GM12878 (cell line): ENCODE results near the gene GALNT9. TPM values are rescaled to one million over a fixed set of nuclear protein-coding genes. Genes with fewer than 3 reads are reported as not detected.

Experiments used
- ATAC-seq: fragments of 200-7000 bp; cut with Tn5 transposase; 3 replicates; pipeline ENCODE4 v1.9.1; 2020; ENCODE audit warnings: mild to moderate bottlenecking, moderate library complexity
- BruUV-seq: library from RNA; stranded (reverse); fragments of 400-500 nt; replicated peaks from 2 replicates; lab custom pipeline; 2021; lab: Mats Ljungman, UMichigan
- CTCF ChIA-PET: fragments of 300-600 bp; sonication (Branson Sonifier 250); formaldehyde crosslinking; extraction: SDS; loops from one replicate; lab custom pipeline; 2021; ENCODE audit warnings: inconsistent platforms; lab: Yijun Ruan, JAX
- POLR2A ChIA-PET: fragments of 350-600 bp; formaldehyde crosslinking; extraction: SDS; loops from one replicate; lab custom pipeline; 2021; ENCODE audit warnings: inconsistent platforms; lab: Charles Lee
- RAD21 ChIA-PET: fragments of 300-600 bp; sonication (Branson Sonifier 250); formaldehyde crosslinking; loops from one replicate; lab custom pipeline; 2023; ENCODE audit warnings: antibody characterized with exemption; ENCODE audit not compliant: unreplicated experiment; lab: Charles Lee
- SMC1A ChIA-PET: fragments of 300-600 bp; sonication (Branson Sonifier 250); formaldehyde crosslinking; loops from one replicate; lab custom pipeline; 2023; ENCODE audit not compliant: unreplicated experiment, uncharacterized antibody; lab: Charles Lee
- DNase-seq: peaks from one replicate; pipeline ENCODE4 v3.0.0-alpha.2; 2011; ENCODE audit warnings: low read depth, low spot score
- FAIRE-seq: peaks from 3 replicates; lab custom pipeline; 2011; peaks lifted over from hg19 to GRCh38; lab: Jason Lieb, UNC
- H2AFZ ChIP-seq: 2 replicates; pipeline ENCODE4 v1.6.0; 2011; ENCODE audit warnings: low read depth, low read length, control low read depth; ENCODE audit not compliant: control insufficient read depth
- H3K27ac ChIP-seq: 2 replicates; pipeline ENCODE4 v1.5.1; 2011; ENCODE audit warnings: control low read depth; ENCODE audit not compliant: control insufficient read depth, insufficient read depth
- H3K27me3 ChIP-seq, 2 experiments: replicated peaks in 1 of 2; 2 replicates each; pipeline versions ENCODE4 v1.6.0 to v1.6.1; 2011; ENCODE audit warnings: low read length in 1 of 2; ENCODE audit not compliant: control insufficient read depth in 2 of 2, insufficient read depth in 2 of 2
- H3K36me3 ChIP-seq, 2 experiments: 2 replicates each; pipeline ENCODE4 v1.5.1; 2011; ENCODE audit warnings: low read length in 1 of 2; ENCODE audit not compliant: control insufficient read depth in 2 of 2, insufficient read depth in 2 of 2
- H3K4me1 ChIP-seq: 2 replicates; pipeline ENCODE4 v1.6.1; 2011; ENCODE audit warnings: mild to moderate bottlenecking, low read length, moderate library complexity, mixed read lengths; ENCODE audit not compliant: control insufficient read depth, insufficient read depth
- H3K4me2 ChIP-seq: 2 replicates; pipeline ENCODE4 v1.6.0; 2011; ENCODE audit warnings: control low read depth; ENCODE audit not compliant: control insufficient read depth, insufficient read depth
- H3K4me3 ChIP-seq: fragments of 200-600 bp; sonication (generic); 2 replicates; pipeline ENCODE4 v1.5.1; 2016
- H3K79me2 ChIP-seq: 2 replicates; pipeline ENCODE4 v1.6.0; 2011; ENCODE audit warnings: low read length; ENCODE audit not compliant: control insufficient read depth, insufficient read depth
- H3K9ac ChIP-seq: 2 replicates; pipeline ENCODE4 v1.8.0; 2011; ENCODE audit warnings: low read length, control low read depth, mixed read lengths; ENCODE audit not compliant: control insufficient read depth, insufficient read depth
- H3K9me3 ChIP-seq: replicated peaks from 3 replicates; pipeline ENCODE4 v1.5.1; 2011; ENCODE audit warnings: mild to moderate bottlenecking, low read length; ENCODE audit not compliant: control insufficient read depth, insufficient read depth
- H4K20me1 ChIP-seq: 2 replicates; pipeline ENCODE4 v1.6.0; 2011; ENCODE audit not compliant: control insufficient read depth, insufficient read depth
- CREB1 ChIP-seq: IDR thresholded peaks from 2 replicates; pipeline ENCODE4 v1.6.1; 2012; ENCODE audit warnings: low read depth, mild to moderate bottlenecking, inconsistent platforms
- HDAC6 ChIP-seq: fragments of 200-600 bp; sonication (generic); IDR thresholded peaks from one replicate; pipeline ENCODE4 v1.8.0; 2017; ENCODE audit warnings: antibody characterized with exemption; ENCODE audit not compliant: unreplicated experiment
- KDM1A ChIP-seq: fragments of 200-600 bp; sonication (generic); IDR thresholded peaks from 2 replicates; pipeline ENCODE4 v1.6.1; 2016; ENCODE audit warnings: borderline replicate concordance
- POLR2AphosphoS2 ChIP-seq: IDR thresholded peaks from 2 replicates; pipeline ENCODE4 v1.6.1; 2011; ENCODE audit warnings: low read depth, mild to moderate bottlenecking, low read length, improper control_type of control experiment, moderate library complexity
- POLR2AphosphoS5 ChIP-seq: IDR thresholded peaks from 2 replicates; pipeline ENCODE4 v1.6.1; 2011; ENCODE audit warnings: mild to moderate bottlenecking, low read length, inconsistent platforms
- RAD51 ChIP-seq: fragments of 450-650 bp; IDR thresholded peaks from 2 replicates; pipeline ENCODE4 v1.6.1; 2016; ENCODE audit warnings: moderate library complexity, mild to moderate bottlenecking, inconsistent platforms
- RFX5 ChIP-seq: IDR thresholded peaks from 2 replicates; pipeline ENCODE4 v1.6.1; 2011; ENCODE audit warnings: low read depth, low read length, improper control_type of control experiment
- YY1 ChIP-seq: IDR thresholded peaks from 2 replicates; pipeline ENCODE4 v1.6.1; 2011; ENCODE audit warnings: low read depth, mild to moderate bottlenecking, low read length
- WGBS: methylation state at CpG from one replicate; pipeline ENCODE4 v1.1.6; 2016; ENCODE audit warnings: low lambda C conversion rate; ENCODE audit not compliant: insufficient replicate concordance, insufficient coverage; ENCODE audit errors: missing lambda C conversion rate; 5-methylcytosine and 5-hydroxymethylcytosine counted together
- in situ Hi-C: fragments of 300-500 bp; cut with MboI; formaldehyde crosslinking; loops from 9 replicates; pipeline ENCODE4 v1.14.3; 2018; ENCODE audit warnings: mixed read lengths
- intact Hi-C: fragments of 100-400 bp; cut with micrococcal nuclease; formaldehyde crosslinking; loops from one replicate; pipeline ENCODE4 v1.14.2; 2022; ENCODE audit not compliant: unreplicated experiment
- polyA plus RNA-seq, 11 experiments: library from polyadenylated mRNA; depleted of rRNA in 4 of 11; unstranded in 6 of 11; stranded (reverse) in 5 of 11; fragments of >200 nt; fragmentation: Nextera tagmentation in 4 of 11; fragmentation: Illumina TruSeq in 1 of 11; extraction: Ambion mirVana in 4 of 11; extraction: Trizol in 1 of 11; gene quantifications; 1 replicate in 1 of 11; 2 replicates in 10 of 11; pipeline versions ENCODE4 v1.2.1 to v1.2.3, GENCODE V29; 2011 to 2016; ENCODE audit warnings: inconsistent platforms in 2 of 11, missing spikeins in 2 of 11, low read depth in 1 of 11
- total RNA-seq, 4 experiments: library from RNA; depleted of rRNA in 3 of 4; stranded (reverse); fragments of >200 nt in 3 of 4; fragmentation: Illumina TruSeq in 1 of 4; extraction: Trizol in 1 of 4; gene quantifications; 2 replicates each; pipeline versions ENCODE4 v1.2.1 to v1.2.3, GENCODE V29; 2013 to 2021
- TF ChIP-seq, protein P1 (sequence below): fragments of 450-650 bp; IDR thresholded peaks from 2 replicates; pipeline ENCODE4 v1.6.1; 2017; ENCODE audit warnings: mild to moderate bottlenecking, moderate library complexity
- TF ChIP-seq, protein P2 (sequence below): fragments of 450-650 bp; IDR thresholded peaks from 2 replicates; pipeline ENCODE4 v1.6.1; 2017; ENCODE audit warnings: borderline replicate concordance

Gene GALNT9
- total and polyA plus RNA-seq, 10 of the 15 experiments (the other 5 are each of a cell fraction or from before 2014, with no cell fraction given), result 0.04 TPM; not detected in 9

DNA sequence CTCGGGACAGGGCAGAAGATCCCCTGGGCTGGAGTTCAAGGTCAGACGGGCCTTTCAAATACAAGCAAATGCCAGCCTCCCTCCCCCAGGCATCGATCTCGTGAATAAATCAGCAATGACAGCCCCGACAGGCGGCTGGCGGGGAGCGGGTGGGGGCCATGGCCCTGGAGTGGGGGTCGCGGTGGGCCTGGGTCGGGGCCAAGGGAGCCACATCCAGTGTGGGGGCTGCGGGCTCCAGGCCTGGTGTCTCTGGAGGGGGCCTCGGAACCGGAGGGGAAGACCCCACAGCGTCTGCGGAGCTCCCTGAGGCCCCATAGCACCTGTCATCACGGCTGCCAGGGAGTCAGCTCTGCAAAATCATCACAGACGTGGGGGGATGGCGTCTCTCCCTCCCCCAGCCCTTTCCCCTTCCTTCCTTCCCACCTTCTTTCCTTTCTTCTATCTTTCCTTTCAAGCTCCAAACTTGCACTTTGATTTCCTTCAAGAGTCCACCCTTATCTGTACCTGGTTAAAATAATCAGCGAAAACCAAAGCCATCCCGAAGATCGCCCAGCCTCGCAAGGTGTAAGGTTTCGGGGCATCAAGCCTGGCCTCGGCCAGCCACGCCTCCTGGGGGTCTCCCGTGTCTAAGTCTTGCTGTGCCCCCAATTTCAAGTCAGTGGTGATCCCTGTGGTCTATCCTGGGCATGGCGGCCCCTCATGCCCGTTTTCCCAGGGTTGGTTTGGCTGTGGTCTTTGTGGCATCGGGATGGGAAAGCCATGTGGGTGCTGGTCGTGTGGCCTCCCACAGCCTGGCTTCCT, 93.1 kb downstream of the GALNT9 start:
- Histone ChIP-seq H3K4me2 (no peak overlapping the region), H3K4me3 (no peak overlapping the region), H3K79me2 (no peaks in the 10 kb centered on the region), H4K20me1 (no peaks in the 10 kb centered on the region), H3K27ac (no peak overlapping the region), H3K36me3 (no peaks in the 10 kb centered on the region), H2AFZ (no peak overlapping the region), H3K27me3 (no peaks in the 10 kb centered on the region), H3K4me1 (no peaks in the 10 kb centered on the region), H3K9ac (no peak overlapping the region), H3K9me3 (no peaks in the 10 kb centered on the region; the same call in 2 of the 3 replicates)
- no TSS peak for BruUV-seq
- FAIRE-seq (no peak), DNase-seq (no peak), ATAC-seq (no peak)
- intact Hi-C loops (no loop called here), in situ Hi-C loops (no loop called here)
- WGBS, result 42% methylated on average over 31 of the region's 31 CpGs
- no peak for TF ChIP-seq CREB1
- TF ChIP-seq, protein P1, sequence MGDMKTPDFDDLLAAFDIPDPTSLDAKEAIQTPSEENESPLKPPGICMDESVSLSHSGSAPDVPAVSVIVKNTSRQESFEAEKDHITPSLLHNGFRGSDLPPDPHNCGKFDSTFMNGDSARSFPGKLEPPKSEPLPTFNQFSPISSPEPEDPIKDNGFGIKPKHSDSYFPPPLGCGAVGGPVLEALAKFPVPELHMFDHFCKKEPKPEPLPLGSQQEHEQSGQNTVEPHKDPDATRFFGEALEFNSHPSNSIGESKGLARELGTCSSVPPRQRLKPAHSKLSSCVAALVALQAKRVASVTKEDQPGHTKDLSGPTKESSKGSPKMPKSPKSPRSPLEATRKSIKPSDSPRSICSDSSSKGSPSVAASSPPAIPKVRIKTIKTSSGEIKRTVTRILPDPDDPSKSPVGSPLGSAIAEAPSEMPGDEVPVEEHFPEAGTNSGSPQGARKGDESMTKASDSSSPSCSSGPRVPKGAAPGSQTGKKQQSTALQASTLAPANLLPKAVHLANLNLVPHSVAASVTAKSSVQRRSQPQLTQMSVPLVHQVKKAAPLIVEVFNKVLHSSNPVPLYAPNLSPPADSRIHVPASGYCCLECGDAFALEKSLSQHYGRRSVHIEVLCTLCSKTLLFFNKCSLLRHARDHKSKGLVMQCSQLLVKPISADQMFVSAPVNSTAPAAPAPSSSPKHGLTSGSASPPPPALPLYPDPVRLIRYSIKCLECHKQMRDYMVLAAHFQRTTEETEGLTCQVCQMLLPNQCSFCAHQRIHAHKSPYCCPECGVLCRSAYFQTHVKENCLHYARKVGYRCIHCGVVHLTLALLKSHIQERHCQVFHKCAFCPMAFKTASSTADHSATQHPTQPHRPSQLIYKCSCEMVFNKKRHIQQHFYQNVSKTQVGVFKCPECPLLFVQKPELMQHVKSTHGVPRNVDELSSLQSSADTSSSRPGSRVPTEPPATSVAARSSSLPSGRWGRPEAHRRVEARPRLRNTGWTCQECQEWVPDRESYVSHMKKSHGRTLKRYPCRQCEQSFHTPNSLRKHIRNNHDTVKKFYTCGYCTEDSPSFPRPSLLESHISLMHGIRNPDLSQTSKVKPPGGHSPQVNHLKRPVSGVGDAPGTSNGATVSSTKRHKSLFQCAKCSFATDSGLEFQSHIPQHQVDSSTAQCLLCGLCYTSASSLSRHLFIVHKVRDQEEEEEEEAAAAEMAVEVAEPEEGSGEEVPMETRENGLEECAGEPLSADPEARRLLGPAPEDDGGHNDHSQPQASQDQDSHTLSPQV, result no peak
- TF ChIP-seq RFX5, result no peak
- TF ChIP-seq, protein P2, sequence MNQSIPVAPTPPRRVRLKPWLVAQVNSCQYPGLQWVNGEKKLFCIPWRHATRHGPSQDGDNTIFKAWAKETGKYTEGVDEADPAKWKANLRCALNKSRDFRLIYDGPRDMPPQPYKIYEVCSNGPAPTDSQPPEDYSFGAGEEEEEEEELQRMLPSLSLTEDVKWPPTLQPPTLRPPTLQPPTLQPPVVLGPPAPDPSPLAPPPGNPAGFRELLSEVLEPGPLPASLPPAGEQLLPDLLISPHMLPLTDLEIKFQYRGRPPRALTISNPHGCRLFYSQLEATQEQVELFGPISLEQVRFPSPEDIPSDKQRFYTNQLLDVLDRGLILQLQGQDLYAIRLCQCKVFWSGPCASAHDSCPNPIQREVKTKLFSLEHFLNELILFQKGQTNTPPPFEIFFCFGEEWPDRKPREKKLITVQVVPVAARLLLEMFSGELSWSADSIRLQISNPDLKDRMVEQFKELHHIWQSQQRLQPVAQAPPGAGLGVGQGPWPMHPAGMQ, result no peak
- TF ChIP-seq HDAC6, result no peak
- no peak for TF ChIP-seq RAD51
- no peak for TF ChIP-seq KDM1A
- no peak for TF ChIP-seq YY1
- no peak for TF ChIP-seq POLR2AphosphoS5
- no peak for TF ChIP-seq POLR2AphosphoS2
- SMC1A ChIA-PET, result no interaction called here
- CTCF ChIA-PET, result no interaction called here
- POLR2A ChIA-PET, result no interaction called here
- RAD21 ChIA-PET, result no interaction called here
